HL-60/S4 treated with retinoic acid at 250 ng/mL for 4 days and 3 days (cell line): ENCODE measurements around the gene CERS6.

Experiments used
- in situ Hi-C: fragments of 300-500 bp; cut with MboI; formaldehyde crosslinking; loops from 2 replicates; pipeline ENCODE4 v1.7.0; 2022; ENCODE audit warnings: low sequenced_read_pairs

Gene CERS6

DNA sequence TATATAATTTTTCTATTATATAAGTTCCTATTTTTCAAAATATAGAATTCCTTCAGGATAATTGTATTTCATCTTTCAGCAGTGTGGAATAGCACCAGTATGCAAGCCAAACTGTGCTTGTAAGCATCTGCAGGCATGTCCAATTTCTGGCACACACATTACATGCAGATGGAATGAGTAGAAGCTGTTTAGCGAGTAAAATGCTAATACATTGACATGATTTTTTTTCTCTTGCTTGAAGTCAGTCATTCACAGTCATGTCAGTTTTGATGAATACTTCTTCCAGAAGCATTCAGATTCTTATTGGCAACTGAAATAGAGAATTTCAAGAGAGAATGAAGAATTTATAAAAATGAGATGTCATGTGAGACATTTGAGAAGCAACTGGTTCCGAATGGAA lies 109.4 kb downstream of the CERS6 start:
- in situ Hi-C loops = no loop called here

DNA sequence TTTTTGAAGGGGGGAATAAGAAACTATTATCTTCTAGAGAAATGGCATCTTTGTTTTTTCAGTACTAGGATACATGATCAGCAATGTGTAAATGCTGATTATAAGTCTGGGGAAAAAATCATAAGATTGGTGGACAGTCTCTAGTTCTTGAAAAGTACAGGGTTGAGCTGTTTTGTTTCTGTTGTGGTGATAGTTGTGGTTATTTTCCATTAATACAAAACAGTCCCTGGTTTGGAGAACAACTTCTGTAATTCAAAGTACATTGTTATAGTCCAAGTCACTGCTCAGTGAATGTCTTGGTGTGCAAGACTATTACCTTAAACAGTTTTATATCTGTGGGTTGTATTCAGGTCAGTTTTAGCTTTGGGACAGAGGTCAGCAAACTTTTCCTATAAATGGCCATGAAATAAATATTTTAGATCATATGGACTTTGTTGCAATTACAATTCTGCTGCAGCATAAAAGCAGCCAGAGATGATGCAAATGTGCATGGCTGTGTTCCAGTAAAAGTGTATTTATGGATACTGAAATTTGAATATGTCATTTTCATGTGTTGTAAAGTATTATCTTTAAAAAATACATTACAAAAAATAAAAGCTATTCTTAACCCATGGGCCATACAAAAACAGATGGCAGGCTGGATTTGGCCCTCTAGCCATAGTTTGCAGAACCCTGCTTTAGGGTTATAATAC lies 111.0 kb downstream of the CERS6 start:
- in situ Hi-C loops = no loop called here

DNA sequence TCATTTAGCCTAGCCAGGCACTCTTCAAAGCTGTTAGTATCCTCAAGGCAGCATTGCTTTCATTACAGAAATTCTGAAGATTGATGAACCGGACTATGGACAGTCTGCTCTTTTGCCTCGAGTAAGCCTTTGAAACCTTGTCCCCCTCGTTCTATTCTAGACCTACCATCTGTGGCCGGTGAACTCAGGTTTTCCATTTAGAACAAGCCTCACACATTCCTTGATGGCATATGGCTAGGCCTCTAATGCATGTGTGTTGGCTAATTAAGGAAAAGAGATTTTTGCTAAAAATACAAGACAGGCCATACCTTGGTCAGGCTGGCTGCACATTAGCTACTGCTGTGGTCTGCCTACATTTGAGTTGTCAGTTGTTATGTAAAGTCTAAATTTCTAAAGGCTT lies 111.8 kb downstream of the CERS6 start:
- in situ Hi-C loops = no loop called here

DNA sequence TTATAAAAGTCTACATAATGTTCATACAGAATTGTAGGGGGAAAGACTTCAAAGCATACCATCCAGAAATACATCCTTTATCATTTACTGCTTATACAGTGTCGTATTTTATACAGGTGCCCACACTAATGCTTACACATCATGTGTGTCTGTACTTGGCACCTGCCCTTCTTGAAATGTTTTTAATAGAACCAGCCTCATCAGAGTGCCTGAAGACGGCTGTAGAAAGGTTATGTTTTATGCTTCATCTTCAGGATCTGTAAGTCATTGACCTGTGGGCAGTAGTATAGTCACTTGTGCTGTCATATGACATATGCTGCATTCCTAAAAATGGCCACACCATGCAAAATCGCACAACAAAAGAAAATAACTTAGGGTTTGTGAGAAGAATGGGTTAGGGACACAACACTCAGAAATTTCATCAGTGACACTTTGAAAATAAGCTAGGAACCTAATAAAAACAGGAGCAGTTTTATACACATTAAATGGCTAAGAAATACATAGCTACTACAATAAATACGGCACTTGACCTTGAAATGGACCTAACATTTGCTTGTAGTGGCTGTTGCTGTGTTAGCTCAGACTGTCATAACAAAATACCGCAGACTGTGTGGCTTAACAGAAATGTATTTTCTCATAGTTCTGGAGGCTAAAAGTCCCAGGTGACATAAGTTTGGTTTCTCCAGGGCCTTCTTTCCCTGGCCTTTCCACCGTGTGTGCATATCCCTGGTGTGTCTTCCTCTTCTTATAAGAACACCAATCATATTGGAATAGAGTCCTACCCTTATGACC lies 112.6 kb downstream of the CERS6 start:
- in situ Hi-C loops = no loop called here

DNA sequence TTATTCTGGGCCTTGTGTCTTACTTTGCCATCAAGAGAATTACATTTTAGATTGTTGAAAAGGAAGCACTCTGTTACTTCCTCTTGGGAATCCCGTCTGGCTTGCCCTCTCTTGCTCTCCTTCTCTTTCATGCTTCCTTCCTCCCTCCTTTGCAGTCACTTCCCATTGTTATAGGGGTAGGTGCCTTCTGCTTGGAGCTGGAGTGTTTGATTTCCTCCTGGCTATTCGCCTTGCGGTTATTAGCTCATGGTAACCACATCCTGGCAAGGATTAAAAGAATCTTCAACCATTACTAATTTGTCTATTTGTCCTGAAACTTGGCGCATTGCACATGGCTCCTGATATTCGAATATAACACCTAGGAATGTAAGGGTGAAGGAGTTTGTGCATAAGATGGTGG lies 115.0 kb downstream of the CERS6 start:
- in situ Hi-C loops = no loop called here

DNA sequence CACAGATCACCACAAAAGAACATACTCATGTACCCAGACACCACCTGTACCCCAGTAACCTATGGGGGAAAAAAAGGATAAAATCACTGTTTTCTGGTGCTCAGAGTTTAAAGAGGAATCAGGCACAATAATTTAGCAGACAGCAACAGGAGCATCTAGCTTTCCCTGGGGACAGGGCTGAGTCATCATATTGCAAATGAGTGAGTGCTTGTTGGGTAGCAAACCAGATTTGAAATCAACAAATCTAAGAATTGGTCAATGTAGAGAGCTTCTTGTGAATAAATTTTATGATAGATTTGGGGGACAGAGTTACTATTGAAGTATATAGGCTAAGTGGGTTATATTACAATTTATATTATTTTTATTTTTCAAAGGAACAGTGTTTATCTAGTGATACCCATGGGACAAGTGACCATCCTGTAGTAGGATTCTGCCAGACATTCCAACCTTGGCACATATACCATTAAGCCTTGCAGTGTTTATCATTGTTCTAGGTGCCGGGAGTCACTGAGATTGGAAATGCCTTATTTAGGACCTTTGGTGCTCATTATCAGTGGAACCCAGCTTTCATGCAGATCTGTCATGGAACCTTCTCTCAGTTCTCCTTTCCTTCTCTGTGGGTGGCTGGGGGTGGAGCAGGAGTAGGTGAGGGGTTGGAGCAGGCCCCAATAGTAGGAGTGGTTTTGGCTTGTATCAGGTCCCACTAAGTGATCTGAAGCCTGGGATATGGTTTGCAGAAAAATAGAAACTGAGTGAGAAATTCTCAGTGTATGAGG lies 117.2 kb downstream of the CERS6 start:
- in situ Hi-C loops = no loop called here

DNA sequence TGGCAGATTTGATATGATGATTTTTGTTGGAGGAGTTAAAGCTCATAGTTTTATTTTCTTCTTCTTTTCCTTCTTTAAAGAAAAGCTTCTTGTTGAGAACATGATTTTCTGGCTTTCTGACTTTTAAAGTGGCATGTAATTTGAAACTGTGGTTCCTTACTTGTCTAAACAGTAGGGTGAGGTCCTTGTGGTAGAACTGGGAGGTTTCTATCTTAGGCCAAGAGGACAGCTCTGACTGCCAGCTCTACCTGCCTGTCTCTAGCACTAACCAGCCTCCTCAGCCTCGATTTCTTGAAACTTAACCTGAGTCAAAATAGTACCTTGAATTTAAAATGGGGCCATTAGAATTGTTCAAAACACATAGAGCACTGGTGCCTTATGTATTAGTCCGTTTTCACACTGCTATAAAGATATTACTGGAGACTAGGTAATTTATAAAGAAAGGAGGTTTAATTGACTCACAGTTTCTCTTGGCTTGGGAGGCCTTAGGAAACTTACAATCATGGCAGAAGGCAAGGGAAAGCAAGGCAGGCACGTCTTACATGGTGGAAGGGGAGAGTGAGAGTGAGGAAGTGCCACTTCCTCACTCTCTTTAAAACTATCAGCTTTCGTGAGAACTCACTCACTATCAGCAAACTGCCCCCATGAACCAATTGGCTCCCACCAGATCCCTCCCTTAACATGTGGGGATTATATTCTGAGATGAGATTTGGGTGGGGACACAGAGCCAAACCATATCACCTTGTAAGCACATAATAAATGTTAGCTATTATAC lies 119.0 kb downstream of the CERS6 start:
- in situ Hi-C loops = no loop called here

DNA sequence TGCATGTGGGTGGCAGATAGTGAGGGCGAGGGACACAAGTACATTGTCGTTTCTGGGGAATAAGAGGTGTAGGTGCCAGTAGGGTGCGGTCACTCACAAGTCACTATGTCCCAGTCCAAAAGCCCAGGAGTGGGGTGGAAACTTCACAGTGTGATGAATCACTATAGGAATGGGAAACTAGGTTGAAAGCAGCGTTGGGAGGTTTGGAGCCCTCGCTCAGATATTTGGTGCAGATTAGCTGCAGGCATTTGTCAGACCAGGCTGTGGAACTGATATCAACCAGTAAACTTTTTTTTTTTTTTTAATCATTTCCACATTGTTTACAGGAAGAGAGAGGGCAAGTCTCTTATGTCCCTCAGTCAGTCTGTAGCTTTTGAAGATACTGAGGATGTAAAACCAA lies 121.8 kb downstream of the CERS6 start:
- in situ Hi-C loops = no loop called here

DNA sequence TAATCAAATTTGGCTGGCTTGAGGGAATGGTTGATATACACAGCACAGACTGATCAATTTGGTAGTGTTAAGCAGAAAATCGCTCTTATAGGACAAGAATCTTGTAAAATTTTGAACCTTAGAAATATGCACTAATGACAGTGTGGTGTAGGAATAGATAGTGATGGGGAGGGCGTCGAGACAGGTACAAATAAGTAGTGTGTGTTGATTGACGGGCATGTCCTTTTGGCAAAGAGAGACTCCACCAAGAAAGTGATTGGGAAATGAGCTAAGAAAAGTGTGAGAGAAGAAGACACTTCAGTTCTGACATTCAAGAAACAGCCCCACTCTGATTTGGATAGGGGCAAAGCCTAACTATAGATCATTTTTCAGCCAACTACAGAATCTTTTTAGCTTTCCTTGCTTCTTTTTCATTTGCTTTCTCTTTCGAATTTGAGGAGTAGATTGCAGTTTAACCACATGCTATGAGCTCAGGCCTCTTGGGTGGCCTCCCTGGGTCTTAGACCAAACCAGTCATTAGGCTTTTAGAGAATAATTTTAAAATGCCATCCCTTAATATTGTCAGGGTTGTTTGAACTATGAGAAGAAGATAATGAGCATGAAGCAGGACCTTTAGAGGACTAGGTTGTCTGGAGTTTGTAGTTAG lies 127.1 kb downstream of the CERS6 start:
- in situ Hi-C loops = no loop called here

DNA sequence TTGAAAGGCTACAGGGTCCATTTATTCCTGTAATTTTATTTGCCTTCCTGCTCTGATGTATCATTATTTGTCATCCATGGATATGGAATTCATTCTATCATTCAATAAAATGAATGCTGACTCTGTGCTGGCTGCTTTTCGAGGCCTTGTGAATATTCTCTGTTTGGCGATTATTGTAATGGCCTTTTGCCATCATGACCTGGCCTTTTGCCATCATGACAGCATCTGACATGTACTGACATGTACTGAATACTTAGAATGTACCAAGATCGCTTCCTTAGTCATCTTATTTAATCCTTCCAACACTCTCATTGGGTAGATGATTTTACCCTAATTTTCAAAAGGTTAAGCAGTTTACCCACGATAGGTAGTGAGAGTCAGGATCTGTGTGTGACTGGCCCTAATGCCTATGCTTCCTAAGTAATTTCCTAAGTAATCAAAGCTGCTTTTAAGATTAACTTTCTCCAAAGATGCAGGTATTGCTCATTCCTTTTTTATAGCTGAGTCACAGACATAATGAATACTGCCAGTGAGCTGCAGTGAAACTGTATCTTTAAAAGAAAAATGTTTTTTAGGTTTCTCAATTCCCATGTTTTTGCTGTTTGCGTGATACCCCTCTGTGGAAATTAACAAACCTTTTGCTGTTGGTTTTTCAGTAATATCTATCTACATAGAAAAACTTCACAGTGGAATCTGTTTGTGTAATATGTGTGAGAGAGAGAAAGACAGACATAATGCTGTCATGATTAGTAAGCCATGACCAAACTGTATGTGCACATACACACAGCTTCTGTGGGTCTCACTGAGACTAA lies 127.8 kb downstream of the CERS6 start:
- in situ Hi-C loops = no loop called here

DNA sequence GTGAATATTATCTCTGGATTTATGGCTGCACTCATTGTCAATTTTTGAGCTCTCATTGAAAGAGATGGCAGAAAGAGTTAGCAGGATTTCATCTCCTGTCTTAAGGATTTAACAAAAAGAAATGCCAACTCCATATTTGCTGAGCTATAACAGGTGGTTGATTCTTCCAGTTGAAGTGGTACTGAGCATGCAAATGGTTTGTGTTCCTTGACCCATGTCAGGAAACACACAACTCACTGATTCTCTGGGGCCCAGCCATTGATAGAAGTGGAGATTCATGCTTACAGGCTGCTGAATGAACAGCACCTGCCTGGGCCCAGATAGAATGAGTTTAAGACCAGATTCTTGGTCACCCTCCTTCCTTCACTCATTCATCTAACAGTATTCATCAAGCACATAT lies 128.8 kb downstream of the CERS6 start:
- in situ Hi-C loops = no loop called here

DNA sequence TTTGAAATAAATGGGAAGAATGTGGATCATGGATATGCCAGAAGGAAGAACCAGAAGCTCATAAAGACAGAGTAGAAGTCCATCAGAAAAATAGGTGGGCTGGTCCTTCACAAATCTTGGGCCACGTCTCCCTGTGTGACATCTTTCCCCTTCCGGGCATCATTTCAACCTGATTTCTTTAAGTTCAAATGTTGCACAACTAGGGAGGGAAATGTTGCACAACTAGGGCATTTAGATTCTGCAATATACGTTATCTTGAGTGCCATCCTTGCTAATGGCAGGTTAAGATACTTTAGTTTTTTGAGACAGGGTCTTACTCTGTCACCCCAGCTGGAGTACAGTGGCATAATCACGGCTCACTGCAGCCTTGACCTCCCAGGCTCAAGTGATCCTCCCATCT lies 129.6 kb downstream of the CERS6 start:
- in situ Hi-C loops = no loop called here

DNA sequence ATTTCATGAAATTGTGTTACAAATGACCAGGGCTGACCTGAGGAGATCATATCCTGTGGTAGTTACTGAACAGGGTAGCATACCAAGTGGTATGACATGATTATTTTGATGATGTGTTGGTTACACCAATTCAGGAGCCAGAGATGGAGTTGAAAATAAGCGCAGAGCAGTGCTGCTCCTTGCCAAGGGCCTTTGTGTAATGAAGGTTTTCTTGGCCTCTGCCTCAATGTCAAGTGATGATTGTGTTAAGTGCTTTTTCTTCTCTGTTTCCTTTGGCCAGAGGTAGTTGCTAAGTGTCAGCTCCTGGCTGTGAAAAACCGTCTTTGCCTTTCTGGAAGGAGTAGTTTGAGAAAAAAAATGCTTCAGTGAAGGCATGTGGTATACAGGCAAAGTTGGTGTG lies 131.2 kb downstream of the CERS6 start:
- in situ Hi-C loops = no loop called here

DNA sequence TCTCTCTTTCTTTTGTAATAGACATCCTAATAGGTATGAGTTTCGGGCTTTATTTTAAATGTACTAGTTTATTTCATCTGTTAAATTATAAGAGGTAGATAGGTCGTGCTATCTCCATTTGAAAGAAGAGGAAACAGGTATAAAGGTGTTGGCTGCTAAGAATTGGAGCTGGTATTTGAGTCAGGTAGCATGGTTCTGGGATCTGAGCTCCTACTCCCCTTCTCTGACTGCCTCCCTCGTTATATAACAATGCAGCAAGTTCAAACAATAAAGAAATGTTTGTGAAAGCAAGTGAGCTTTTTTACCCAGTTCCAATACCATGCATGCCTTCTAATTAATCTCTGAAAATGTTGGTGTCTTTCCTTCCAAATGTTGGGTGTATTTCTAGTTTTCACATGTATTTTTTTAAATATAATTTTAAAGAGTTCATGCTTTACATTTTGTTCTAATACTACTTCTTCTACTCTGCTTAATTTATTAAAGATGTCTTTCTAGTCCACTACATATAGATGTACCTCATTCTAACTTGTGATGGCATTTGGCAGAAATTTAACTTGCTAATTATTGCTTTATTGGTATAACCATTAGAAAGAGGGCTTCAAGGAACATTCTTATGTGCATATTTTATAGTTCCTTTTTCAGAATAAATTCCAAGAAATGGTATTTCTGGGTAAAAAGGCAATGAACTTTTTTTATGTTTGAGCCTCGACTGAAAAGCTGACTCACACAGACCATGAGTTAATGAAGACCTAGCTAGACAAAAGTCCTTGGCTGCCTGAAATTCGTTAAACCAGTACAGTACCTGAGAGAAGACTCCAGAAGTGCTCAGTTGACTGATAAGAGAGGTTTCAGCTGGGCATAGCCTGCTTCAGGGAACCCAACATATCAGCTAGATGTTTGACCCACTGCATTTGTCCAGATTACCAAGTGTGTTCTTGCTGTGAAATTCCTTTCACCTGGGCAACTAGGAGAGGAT lies 133.5 kb downstream of the CERS6 start:
- in situ Hi-C loops = no loop called here

DNA sequence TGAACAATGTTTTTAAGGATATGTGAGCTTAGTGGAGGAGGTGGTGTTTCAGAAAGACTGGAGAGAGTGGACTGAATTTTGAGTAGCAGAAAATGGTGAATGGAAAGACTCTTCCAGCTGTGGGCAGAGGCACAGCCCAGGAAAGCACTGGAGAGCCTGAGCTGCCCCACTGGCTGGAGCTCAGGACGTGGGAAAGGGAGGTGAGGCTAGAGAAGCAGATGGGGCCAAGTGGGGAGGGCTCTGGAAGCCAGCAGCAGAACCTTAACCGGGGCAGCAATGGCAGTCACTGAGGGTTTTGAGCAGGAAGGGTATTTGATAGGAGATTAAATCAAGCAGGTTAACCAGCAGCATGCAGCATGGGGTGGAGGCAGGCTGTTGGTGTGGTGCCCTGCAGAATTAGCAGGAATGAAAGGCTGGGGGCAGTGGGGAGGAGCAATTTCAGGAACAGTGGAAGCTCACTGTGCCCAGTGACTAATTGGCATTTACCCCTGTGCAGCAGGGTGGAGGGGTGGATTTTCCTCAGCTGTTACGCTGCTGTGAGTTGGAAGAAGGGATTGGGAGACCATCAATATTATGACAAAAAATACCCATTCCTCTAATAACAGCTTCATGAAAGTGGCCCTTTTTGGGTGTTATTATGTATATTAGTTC lies 136.2 kb downstream of the CERS6 start:
- in situ Hi-C loops = no loop called here

DNA sequence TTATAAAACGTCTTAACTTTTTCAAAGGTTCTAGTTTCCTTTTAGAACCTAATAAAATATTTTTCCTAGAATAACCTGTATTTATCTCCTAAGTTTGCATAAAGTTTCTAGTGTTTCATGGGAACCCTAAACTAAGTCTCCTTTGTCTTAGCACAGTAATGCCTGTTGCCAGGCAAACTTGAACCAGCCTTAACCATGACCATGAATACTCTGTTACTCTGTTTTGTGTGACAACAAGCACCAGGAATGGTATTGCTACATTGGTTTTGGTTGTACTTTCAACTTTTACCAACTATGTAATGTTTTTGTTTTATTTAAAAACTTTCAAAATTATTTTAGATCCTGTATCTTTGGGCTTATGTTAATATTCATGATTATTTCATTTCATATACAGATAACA lies 137.6 kb downstream of the CERS6 start:
- in situ Hi-C loops = no loop called here

DNA sequence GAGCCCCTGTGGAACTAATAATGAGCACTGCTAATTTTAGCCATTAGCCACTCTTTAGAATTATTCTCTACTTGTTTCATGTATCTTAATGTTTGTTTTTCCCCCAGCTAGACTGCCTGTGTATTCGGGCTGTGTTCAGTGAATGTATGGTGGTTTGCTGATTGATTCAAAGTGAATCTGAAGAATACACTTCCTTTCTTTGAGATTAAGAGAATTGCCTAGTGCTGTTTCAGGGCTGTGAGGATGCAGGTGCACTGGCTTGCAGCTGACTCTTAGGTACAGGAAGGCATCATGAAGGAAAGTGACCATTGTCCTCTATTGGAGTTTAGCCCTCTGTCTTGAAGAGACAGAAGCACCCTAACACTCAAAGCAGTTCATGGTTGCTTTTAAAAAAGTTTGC lies 138.7 kb downstream of the CERS6 start:
- in situ Hi-C loops = no loop called here
